Mesenchymal stem cell (in vitro differentiated cells and primary cell): ENCODE results near the gene SMIM32.
A peak's percentile ranks its signal among the peaks of the same experiment; 100 is the strongest.

Source experiments
- DNase-seq: peaks from one replicate; pipeline ENCODE4 v3.0.0-alpha.2; 2013
- H2AFZ ChIP-seq: one replicate; pipeline ENCODE4 v1.6.1; 2013; ENCODE audit warnings: low read depth, mild to moderate bottlenecking, control low read depth, inconsistent platforms, low read length, moderate library complexity
- H2AK5ac ChIP-seq: 2 replicates; pipeline ENCODE4 v1.6.1; 2013; ENCODE audit warnings: low read length, moderate library complexity, mild to moderate bottlenecking, inconsistent platforms; ENCODE audit not compliant: severe bottlenecking
- H2BK120ac ChIP-seq: one replicate; pipeline ENCODE4 v1.6.1; 2013; ENCODE audit warnings: low read depth, mild to moderate bottlenecking, inconsistent platforms, low read length, moderate library complexity
- H2BK12ac ChIP-seq, 2 experiments: one replicate each; pipeline ENCODE4 v1.6.1; 2013; ENCODE audit warnings: inconsistent platforms in 2 of 2, low read length in 2 of 2, mild to moderate bottlenecking in 2 of 2, moderate library complexity in 2 of 2, control low read depth in 1 of 2
- H2BK15ac ChIP-seq: one replicate; pipeline ENCODE4 v1.6.1; 2013; ENCODE audit warnings: mild to moderate bottlenecking, low read depth, inconsistent platforms; ENCODE audit not compliant: poor library complexity, severe bottlenecking
- H2BK5ac ChIP-seq: 2 replicates; pipeline ENCODE4 v1.6.1; 2013; ENCODE audit warnings: low read depth, mild to moderate bottlenecking, low read length, control low read depth, inconsistent platforms; ENCODE audit not compliant: poor library complexity, severe bottlenecking
- H3K14ac ChIP-seq, 2 experiments: one replicate each; pipeline ENCODE4 v1.6.1; 2013; ENCODE audit warnings: inconsistent platforms in 2 of 2, low read length in 2 of 2, control low read depth in 1 of 2, mild to moderate bottlenecking in 1 of 2, moderate library complexity in 1 of 2
- H3K18ac ChIP-seq, 2 experiments: one replicate each; pipeline ENCODE4 v1.6.1; 2013; ENCODE audit warnings: inconsistent platforms in 2 of 2, low read length in 2 of 2, control low read depth in 1 of 2, low read depth in 1 of 2, mild to moderate bottlenecking in 1 of 2
- H3K23ac ChIP-seq, 2 experiments: one replicate each; pipeline ENCODE4 v1.6.1; 2013; ENCODE audit warnings: inconsistent platforms in 2 of 2, low read length in 2 of 2, mild to moderate bottlenecking in 2 of 2, moderate library complexity in 2 of 2, control low read depth in 1 of 2
- H3K27ac ChIP-seq: 2 replicates; pipeline ENCODE4 v1.5.1; 2013; ENCODE audit warnings: mild to moderate bottlenecking, moderate library complexity, low read length, control low read depth, inconsistent platforms; ENCODE audit not compliant: poor library complexity, severe bottlenecking
- H3K27me3 ChIP-seq, 2 experiments: 2 replicates each; pipeline versions ENCODE4 v1.6.1 to v1.7.0; 2013; ENCODE audit warnings: low read length in 2 of 2, mild to moderate bottlenecking in 2 of 2, moderate library complexity in 2 of 2, control low read depth in 1 of 2, inconsistent platforms in 1 of 2; ENCODE audit not compliant: control insufficient read depth in 1 of 2, insufficient read depth in 1 of 2
- H3K36me3 ChIP-seq, 2 experiments: 2 replicates each; pipeline versions ENCODE4 v1.6.1 to v1.7.0; 2013; ENCODE audit warnings: low read length in 2 of 2, control low read depth in 1 of 2, inconsistent platforms in 1 of 2, low read depth in 1 of 2, mild to moderate bottlenecking in 1 of 2; ENCODE audit not compliant: insufficient read depth in 2 of 2, control insufficient read depth in 1 of 2
- H3K4ac ChIP-seq, 2 experiments: one replicate each; pipeline ENCODE4 v1.6.1; 2013; ENCODE audit warnings: inconsistent platforms in 2 of 2, low read length in 2 of 2, mild to moderate bottlenecking in 2 of 2, moderate library complexity in 2 of 2, control low read depth in 1 of 2, low read depth in 1 of 2
- H3K4me1 ChIP-seq: 2 replicates; pipeline ENCODE4 v1.6.1; 2013; ENCODE audit warnings: low read depth, low read length, control low read depth; ENCODE audit not compliant: control insufficient read depth, insufficient read depth
- H3K4me2 ChIP-seq: 2 replicates; pipeline ENCODE4 v1.6.1; 2013; ENCODE audit warnings: low read length, mild to moderate bottlenecking, inconsistent platforms; ENCODE audit not compliant: poor library complexity, severe bottlenecking
- H3K4me3 ChIP-seq, 2 experiments: 2 replicates each; pipeline versions ENCODE4 v1.5.1 to v1.7.0; 2013; ENCODE audit warnings: low read length in 2 of 2, mild to moderate bottlenecking in 2 of 2, control low read depth in 1 of 2, low read depth in 1 of 2; ENCODE audit not compliant: insufficient read depth in 1 of 2
- H3K79me1 ChIP-seq: replicated peaks from 2 replicates; pipeline ENCODE4 v1.6.1; 2013; ENCODE audit warnings: mild to moderate bottlenecking, control low read depth, low read length, inconsistent platforms; ENCODE audit not compliant: poor library complexity, severe bottlenecking
- H3K9ac ChIP-seq: 2 replicates; pipeline ENCODE4 v1.7.0; 2013; ENCODE audit warnings: mild to moderate bottlenecking, low read length, moderate library complexity
- H3K9me3 ChIP-seq: 2 replicates; pipeline ENCODE4 v1.7.0; 2013; ENCODE audit warnings: mild to moderate bottlenecking, low read length; ENCODE audit not compliant: control insufficient read depth
- H4K8ac ChIP-seq: one replicate; pipeline ENCODE4 v1.6.1; 2013; ENCODE audit warnings: inconsistent platforms, mild to moderate bottlenecking, low read length, moderate library complexity
- H4K91ac ChIP-seq: one replicate; pipeline ENCODE4 v1.6.1; 2013; ENCODE audit warnings: mild to moderate bottlenecking, low read length, inconsistent platforms
- WGBS: methylation state at CpG from one replicate; pipeline ENCODE4 v1.1.7; 2013; ENCODE audit warnings: mixed read lengths; 5-methylcytosine and 5-hydroxymethylcytosine counted together

The SMIM32 gene

GRCh38 chr5:136228136-136228757, 35.3 kb upstream of the SMIM32 start:
- no peak overlapping the region for H3K18ac ChIP-seq
- no peak overlapping the region for H2BK15ac ChIP-seq
- H3K4ac ChIP-seq, result no peak overlapping the region
- H3K27me3 ChIP-seq, result peaks cover 27 to 56% of the 10 kb centered on the region in 2 experiments
- no peaks in the 10 kb centered on the region for H3K79me1 ChIP-seq
- no peak overlapping the region for H2BK12ac ChIP-seq
- H3K27ac ChIP-seq, result no peak overlapping the region
- H2AFZ ChIP-seq, result no peak overlapping the region
- no peak overlapping the region for H2BK120ac ChIP-seq
- H4K91ac ChIP-seq, result no peak overlapping the region
- H3K9ac ChIP-seq, result no peak overlapping the region
- H4K8ac ChIP-seq, result no peak overlapping the region
- no peaks in the 10 kb centered on the region for H3K36me3 ChIP-seq
- H3K4me3 ChIP-seq, result no peak overlapping the region
- WGBS, result 61% methylated on average over 7 of the region's 7 CpGs
- H3K14ac ChIP-seq, result no peak overlapping the region
- no peaks in the 10 kb centered on the region for H3K9me3 ChIP-seq
- H2AK5ac ChIP-seq, result no peak overlapping the region
- H3K23ac ChIP-seq, result no peak overlapping the region
- DNase-seq, result no peak
- peaks cover 12% of the 10 kb centered on the region for H3K4me1 ChIP-seq
- no peak overlapping the region for H2BK5ac ChIP-seq
- H3K4me2 ChIP-seq, result no peak overlapping the region

- H2AK5ac ChIP-seq, result no peak overlapping the region
- no peak overlapping the region for H3K4me3 ChIP-seq
- no peak overlapping the region for H3K9ac ChIP-seq
- H3K79me1 ChIP-seq, result no peaks in the 10 kb centered on the region
- no peak overlapping the region for H3K4me2 ChIP-seq
- no peak overlapping the region for H3K14ac ChIP-seq
- H3K9me3 ChIP-seq, result peaks cover 5% of the 10 kb centered on the region
- no peak overlapping the region for H2BK15ac ChIP-seq
- 39% methylated on average over 2 of the region's 2 CpGs for WGBS
- H3K36me3 ChIP-seq, result no peaks in the 10 kb centered on the region
- H3K27ac ChIP-seq, result peak overlapping the region; percentile 6
- H2BK5ac ChIP-seq, result no peak overlapping the region
- no peak for DNase-seq
- no peak overlapping the region for H3K4ac ChIP-seq
- H3K27me3 ChIP-seq, result peaks cover 27 to 67% of the 10 kb centered on the region in 2 experiments
- H2BK12ac ChIP-seq, result no peak overlapping the region
- no peak overlapping the region for H3K18ac ChIP-seq
- H2AFZ ChIP-seq, result no peak overlapping the region
- H4K91ac ChIP-seq, result no peak overlapping the region
- peaks cover 12% of the 10 kb centered on the region for H3K4me1 ChIP-seq
- H4K8ac ChIP-seq, result no peak overlapping the region
- H2BK120ac ChIP-seq, result no peak overlapping the region
- H3K23ac ChIP-seq, result no peak overlapping the region
Measured at GRCh38 chr5:136226401-136226800, 33.4 kb upstream of the SMIM32 start.

DNA sequence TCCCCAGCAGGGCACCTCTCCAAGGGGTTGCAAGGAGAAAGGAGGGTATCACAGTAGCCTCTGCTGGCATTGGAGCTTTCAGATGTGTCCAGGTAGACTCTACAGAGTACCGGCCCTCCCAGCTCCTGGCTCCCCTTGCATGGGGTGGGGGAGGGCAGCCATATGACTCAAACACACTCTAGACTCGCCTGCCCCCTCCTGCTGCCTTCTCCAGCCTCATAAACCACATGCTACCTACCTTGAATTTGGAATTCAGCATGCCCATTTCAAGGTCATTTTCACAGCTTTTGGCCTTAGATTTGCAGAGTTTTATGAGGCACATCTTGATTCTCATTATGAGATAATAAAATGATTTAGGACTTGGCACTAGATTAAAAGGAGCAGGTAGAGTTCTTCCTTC, 32.8 kb upstream of the SMIM32 start:
- H2BK5ac ChIP-seq, result no peak overlapping the region
- no peak overlapping the region for H4K91ac ChIP-seq
- no peak overlapping the region for H2BK15ac ChIP-seq
- H3K14ac ChIP-seq, result no peak overlapping the region
- no peak overlapping the region for H3K4me2 ChIP-seq
- H3K4me1 ChIP-seq, result peaks cover 12% of the 10 kb centered on the region
- no peaks in the 10 kb centered on the region for H3K79me1 ChIP-seq
- no peak overlapping the region for H2AK5ac ChIP-seq
- H3K9ac ChIP-seq, result no peak overlapping the region
- H3K23ac ChIP-seq, result no peak overlapping the region
- H3K36me3 ChIP-seq, result no peaks in the 10 kb centered on the region
- no peak overlapping the region for H2AFZ ChIP-seq
- no peak for DNase-seq
- 36% methylated on average over 2 of the region's 2 CpGs for WGBS
- no peak overlapping the region for H4K8ac ChIP-seq
- H2BK12ac ChIP-seq, result no peak overlapping the region
- no peak overlapping the region for H3K18ac ChIP-seq
- H3K9me3 ChIP-seq, result peaks cover 11% of the 10 kb centered on the region
- H3K27ac ChIP-seq, result no peak overlapping the region
- peaks cover 25 to 71% of the 10 kb centered on the region in 2 experiments for H3K27me3 ChIP-seq
- H3K4ac ChIP-seq, result no peak overlapping the region
- H2BK120ac ChIP-seq, result no peak overlapping the region
- H3K4me3 ChIP-seq, result no peak overlapping the region

DNA sequence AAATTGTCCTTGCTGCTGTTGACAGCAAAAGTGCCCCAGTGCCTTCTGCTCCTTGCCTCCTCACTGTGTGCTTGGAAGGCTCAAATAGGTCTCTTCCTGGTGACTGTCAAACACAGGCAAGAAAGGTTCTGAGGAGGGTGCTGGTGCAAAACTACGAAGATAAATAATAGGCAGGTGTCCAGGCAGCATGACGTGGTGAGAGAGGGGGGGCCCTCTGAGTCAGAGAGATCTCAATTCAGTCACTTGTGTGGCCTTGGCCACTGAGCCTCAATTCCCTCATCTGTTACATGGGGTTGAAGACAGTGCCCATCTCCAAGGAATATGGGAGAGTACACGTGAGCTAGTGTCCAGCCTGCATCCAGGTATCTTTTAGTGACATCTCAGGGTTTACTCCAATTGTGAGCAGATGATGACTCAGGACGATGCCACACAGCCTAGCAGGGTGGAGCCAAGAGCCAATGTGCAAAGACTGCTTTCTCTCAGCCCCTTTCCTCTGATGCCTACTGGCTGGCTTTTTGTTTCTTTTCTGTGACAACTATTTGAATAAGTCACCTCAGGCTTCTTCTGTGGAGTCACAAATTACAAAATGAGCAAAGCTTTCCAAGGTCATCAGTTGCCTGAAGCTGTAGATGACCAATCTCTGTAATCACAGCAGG, 29.7 kb upstream of the SMIM32 start:
- H3K9ac ChIP-seq, result no peak overlapping the region
- H3K14ac ChIP-seq, result no peak overlapping the region
- H2BK15ac ChIP-seq, result no peak overlapping the region
- peaks cover 9% of the 10 kb centered on the region for H3K4me1 ChIP-seq
- H3K23ac ChIP-seq, result no peak overlapping the region
- H2AFZ ChIP-seq, result no peak overlapping the region
- no peak overlapping the region for H3K27ac ChIP-seq
- peaks cover 25% of the 10 kb centered on the region for H3K9me3 ChIP-seq
- H2BK120ac ChIP-seq, result no peak overlapping the region
- no peak overlapping the region for H2BK12ac ChIP-seq
- no peaks in the 10 kb centered on the region for H3K36me3 ChIP-seq
- no peak overlapping the region for H3K4me3 ChIP-seq
- 81% methylated on average over 4 of the region's 4 CpGs for WGBS
- no peak for DNase-seq
- H3K79me1 ChIP-seq, result no peaks in the 10 kb centered on the region
- H2AK5ac ChIP-seq, result no peak overlapping the region
- no peak overlapping the region for H3K4ac ChIP-seq
- H3K18ac ChIP-seq, result no peak overlapping the region
- peaks cover 20 to 68% of the 10 kb centered on the region in 2 experiments for H3K27me3 ChIP-seq
- H4K8ac ChIP-seq, result no peak overlapping the region
- H3K4me2 ChIP-seq, result no peak overlapping the region
- H2BK5ac ChIP-seq, result no peak overlapping the region
- H4K91ac ChIP-seq, result no peak overlapping the region
